C4-2B (cell line): Measurements from ENCODE around the gene SLC4A9.
"Not testable (repeated sequence)": the region's sequence is repeated elsewhere in the genome, so short reads cannot be mapped to it uniquely, and the experiment has no call there.

Experiments used
- H3K27ac ChIP-seq: fragments of 450-650 bp; 2 replicates; pipeline ENCODE4 v1.5.1; 2017
- CTCF ChIP-seq: fragments of 450-650 bp; conservative IDR thresholded peaks from 2 replicates; pipeline ENCODE4 v1.5.1; 2017; ENCODE audit warnings: mild to moderate bottlenecking
- ZFX ChIP-seq: fragments of 450-650 bp; IDR thresholded peaks from 2 replicates; pipeline ENCODE4 v1.6.1; 2017

The SLC4A9 gene

GRCh38 chr5:140339636-140340035, 20.4 kb upstream of the SLC4A9 start:
- no peak overlapping the region; the same call in 1 of the 2 replicates for H3K27ac ChIP-seq
- TF ChIP-seq CTCF (no peak), ZFX (no peak)

GRCh38 chr5:140340605-140341121, 19.3 kb upstream of the SLC4A9 start:
- TF ChIP-seq ZFX (no peak), CTCF (no peak)

GRCh38 chr5:140341591-140341990, 18.4 kb upstream of the SLC4A9 start:
- no peak for TF ChIP-seq CTCF
- TF ChIP-seq ZFX, result no peak
- H3K27ac ChIP-seq, result no peak overlapping the region

More at GRCh38 chr5:140340605-140341121, 19.3 kb upstream of the SLC4A9 start:
- no peak overlapping the region for H3K27ac ChIP-seq

- no peak for TF ChIP-seq CTCF
- TF ChIP-seq ZFX, result no peak
- no peak overlapping the region for H3K27ac ChIP-seq
Measured at GRCh38 chr5:140342287-140342686, 17.7 kb upstream of the SLC4A9 start.

GRCh38 chr5:140342896-140343295, 17.1 kb upstream of the SLC4A9 start:
- no peak for TF ChIP-seq CTCF
- no peak for TF ChIP-seq ZFX

GRCh38 chr5:140343849-140344248, 16.1 kb upstream of the SLC4A9 start:
- not testable (repeated sequence) for H3K27ac ChIP-seq

More at GRCh38 chr5:140342896-140343295, 17.1 kb upstream of the SLC4A9 start:
- no peak overlapping the region for H3K27ac ChIP-seq

GRCh38 chr5:140344683-140345423, 15.1 kb upstream of the SLC4A9 start:
- no peak overlapping the region for H3K27ac ChIP-seq
- TF ChIP-seq CTCF, result no peak

GRCh38 chr5:140345919-140346347, 14.1 kb upstream of the SLC4A9 start:
- H3K27ac ChIP-seq, result peak overlapping the region; percentile 54
- TF ChIP-seq CTCF (no peak), ZFX (no peak)
